Fibroblast of the conjunctiva (primary cell): ENCODE data around the gene MRPL10.

Experiments used
- DNase-seq: peaks from one replicate; pipeline ENCODE4 v3.0.0-alpha.2; 2010; ENCODE audit warnings: low read depth

The MRPL10 gene

GRCh38 chr17:47831003-47831933 lies at the start of gene MRPL10, which contains the start of gene LRRC46:
TSS of gene MRPL10 (minus strand) at chr17:47831541. CDS start at chr17:47831511, 30 bp downstream.
TSS of gene LRRC46 (plus strand) at chr17:47831670. CDS start at chr17:47831990, 320 bp downstream.
- peak; percentile 88 for DNase-seq

- DNase-seq: no peak
Measured at GRCh38 chr17:47879776-47880454, 48.6 kb upstream of the MRPL10 start.

- DNase-seq: no peak
Measured at GRCh38 chr17:47879028-47879585, 47.8 kb upstream of the MRPL10 start.

GRCh38 chr17:47878203-47879027 lies 47.1 kb upstream of the MRPL10 start:
- DNase-seq: no peak

- no peak for DNase-seq
Measured at GRCh38 chr17:47877368-47878034, 46.2 kb upstream of the MRPL10 start.

GRCh38 chr17:47875011-47875985 lies 44.0 kb upstream of the MRPL10 start:
- no peak for DNase-seq

- no peak for DNase-seq
Measured at GRCh38 chr17:47873200-47874090, 42.1 kb upstream of the MRPL10 start.

GRCh38 chr17:47872651-47873161 lies 41.4 kb upstream of the MRPL10 start:
- no peak for DNase-seq

- DNase-seq: no peak
Measured at GRCh38 chr17:47872019-47872650, 40.8 kb upstream of the MRPL10 start.

GRCh38 chr17:47871048-47871447 lies 39.7 kb upstream of the MRPL10 start:
- no peak for DNase-seq

- DNase-seq: no peak
Measured at GRCh38 chr17:47870056-47870455, 38.7 kb upstream of the MRPL10 start.

- no peak for DNase-seq
Measured at GRCh38 chr17:47869114-47869513, 37.8 kb upstream of the MRPL10 start.

GRCh38 chr17:47867813-47868533 lies 36.6 kb upstream of the MRPL10 start:
- no peak for DNase-seq

GRCh38 chr17:47866941-47867340 lies 35.6 kb upstream of the MRPL10 start:
- DNase-seq: no peak

- no peak for DNase-seq
Measured at GRCh38 chr17:47864791-47865216, 33.5 kb upstream of the MRPL10 start.

- DNase-seq: peak; percentile 29
Measured at GRCh38 chr17:47862621-47863440, 31.5 kb upstream of the MRPL10 start.

GRCh38 chr17:47860386-47860785 lies 29.0 kb upstream of the MRPL10 start:
- DNase-seq: no peak
